ENCODE measurements around the gene KCNMA1. TPM values are rescaled to one million over a fixed set of nuclear protein-coding genes. Genes with fewer than 3 reads are reported as not detected.
A peak's percentile ranks its signal among the peaks of the same experiment; 100 is the strongest.

KCNMA1 gene
- total and polyA plus RNA-seq, 8 donors: 0.92 to 155 (median 54.3) TPM

DNA sequence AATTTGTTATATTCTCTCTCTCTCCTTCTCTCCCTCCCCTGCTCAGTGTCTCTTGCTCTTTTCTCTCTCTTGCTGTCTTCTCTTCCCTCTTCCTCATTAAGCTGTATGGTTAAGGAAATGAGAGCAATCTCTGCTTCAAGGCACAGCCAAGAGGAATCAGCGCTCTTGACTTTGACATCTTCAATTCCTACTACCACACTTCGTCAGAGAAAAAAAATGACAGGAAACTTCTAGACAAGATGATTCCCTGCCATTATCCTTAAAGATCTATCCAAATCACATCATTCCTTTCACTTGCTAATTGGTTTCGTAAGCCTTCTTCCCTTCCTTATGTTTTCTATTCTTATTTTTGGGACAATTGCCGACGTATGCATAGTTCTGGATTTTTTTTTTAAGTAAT lies 425.0 kb downstream of the KCNMA1 start:
- DNase-seq: no peak
- H3K9me3 ChIP-seq: no peaks in the 10 kb centered on the region
- H3K36me3 ChIP-seq: no peaks in the 10 kb centered on the region
- peaks cover 0 to 6% (median 0%) of the 10 kb centered on the region in 4 donors for H3K4me1 ChIP-seq
- no peak overlapping the region for H3K27ac ChIP-seq
- intact Hi-C loops (cut with DNase I; ENCODE audit: low total_unique reads): no loop called here
- no peaks in the 10 kb centered on the region for H3K27me3 ChIP-seq
- WGBS, 5 donors: 88 to 94% (median 93%) methylated on average over 5 of the region's 5 CpGs
- TF ChIP-seq POLR2A (IDR thresholded peaks at IDR 0.05) (no peak), POLR2AphosphoS5 (IDR thresholded peaks at IDR 0.05) (no peak), EP300 (IDR thresholded peaks at IDR 0.05) (no peak)
- TF ChIP-seq, protein P1, sequence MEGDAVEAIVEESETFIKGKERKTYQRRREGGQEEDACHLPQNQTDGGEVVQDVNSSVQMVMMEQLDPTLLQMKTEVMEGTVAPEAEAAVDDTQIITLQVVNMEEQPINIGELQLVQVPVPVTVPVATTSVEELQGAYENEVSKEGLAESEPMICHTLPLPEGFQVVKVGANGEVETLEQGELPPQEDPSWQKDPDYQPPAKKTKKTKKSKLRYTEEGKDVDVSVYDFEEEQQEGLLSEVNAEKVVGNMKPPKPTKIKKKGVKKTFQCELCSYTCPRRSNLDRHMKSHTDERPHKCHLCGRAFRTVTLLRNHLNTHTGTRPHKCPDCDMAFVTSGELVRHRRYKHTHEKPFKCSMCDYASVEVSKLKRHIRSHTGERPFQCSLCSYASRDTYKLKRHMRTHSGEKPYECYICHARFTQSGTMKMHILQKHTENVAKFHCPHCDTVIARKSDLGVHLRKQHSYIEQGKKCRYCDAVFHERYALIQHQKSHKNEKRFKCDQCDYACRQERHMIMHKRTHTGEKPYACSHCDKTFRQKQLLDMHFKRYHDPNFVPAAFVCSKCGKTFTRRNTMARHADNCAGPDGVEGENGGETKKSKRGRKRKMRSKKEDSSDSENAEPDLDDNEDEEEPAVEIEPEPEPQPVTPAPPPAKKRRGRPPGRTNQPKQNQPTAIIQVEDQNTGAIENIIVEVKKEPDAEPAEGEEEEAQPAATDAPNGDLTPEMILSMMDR (IDR thresholded peaks at IDR 0.05): no peak
- H3K4me3 ChIP-seq: no peak overlapping the region

DNA sequence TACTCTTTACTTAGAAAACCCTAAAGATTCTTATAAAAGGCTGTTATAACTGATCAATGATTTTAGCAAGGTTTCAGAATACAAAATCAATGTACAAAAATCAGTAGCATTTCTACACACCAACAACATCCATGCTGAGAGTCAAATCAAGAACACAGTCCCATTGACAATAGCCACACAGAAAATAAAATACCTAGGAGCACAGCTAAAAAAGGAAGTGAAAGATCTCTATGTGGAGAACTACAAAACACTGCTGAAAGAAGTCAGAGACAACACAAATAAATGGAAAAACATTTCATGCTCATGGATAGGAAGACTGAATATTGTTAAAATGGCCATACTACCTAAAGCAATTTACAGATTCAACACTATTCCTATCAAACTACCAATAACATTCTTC lies 427.0 kb downstream of the KCNMA1 start:
- Histone ChIP-seq H3K4me1 (peaks cover 0 to 9% (median 0%) of the 10 kb centered on the region in 4 donors), H3K36me3 (no peaks in the 10 kb centered on the region), H3K27me3 (no peaks in the 10 kb centered on the region), H3K9me3 (no peaks in the 10 kb centered on the region), H3K27ac (no peak overlapping the region), H3K4me3 (no peak overlapping the region)
- intact Hi-C loops (cut with DNase I; ENCODE audit: low total_unique reads): no loop called here
- TF ChIP-seq EP300 (IDR thresholded peaks at IDR 0.05): no peak
- TF ChIP-seq POLR2A (IDR thresholded peaks at IDR 0.05): no peak
- no peak for TF ChIP-seq POLR2AphosphoS5 (IDR thresholded peaks at IDR 0.05)
- TF ChIP-seq, protein P1 (IDR thresholded peaks at IDR 0.05): no peak
- no peak for DNase-seq

DNA sequence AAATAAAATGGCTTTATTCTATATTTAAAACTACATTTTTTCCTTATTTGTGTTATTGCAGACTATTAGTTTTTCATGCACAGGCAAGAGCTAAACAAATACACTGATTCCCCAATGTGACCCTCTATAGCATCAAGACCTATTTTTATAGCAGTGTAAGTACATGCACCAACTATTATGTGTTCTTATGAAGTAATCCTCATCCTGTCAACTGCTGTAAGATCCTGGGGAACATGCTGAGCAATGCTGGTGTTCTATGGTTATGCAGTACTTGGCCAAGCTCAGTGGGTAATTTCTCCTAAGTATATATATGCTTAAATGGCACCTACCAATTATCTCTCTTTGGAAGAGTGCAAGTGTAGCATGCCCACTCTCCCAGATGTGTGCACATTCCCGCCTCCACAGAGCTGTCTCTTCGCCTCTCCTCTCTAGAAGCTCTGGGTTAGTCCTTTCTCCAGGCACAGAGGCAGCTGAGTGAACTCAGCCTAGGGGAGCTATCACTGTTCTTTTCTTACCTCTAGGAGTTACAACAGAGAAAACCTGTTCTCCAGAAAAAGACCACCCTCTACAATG lies 428.8 kb downstream of the KCNMA1 start:
- DNase-seq: no peak
- Histone ChIP-seq H3K36me3 (no peaks in the 10 kb centered on the region), H3K4me1 (peaks cover 0 to 9% (median 0%) of the 10 kb centered on the region in 4 donors), H3K27me3 (no peaks in the 10 kb centered on the region), H3K4me3 (no peak overlapping the region), H3K27ac (no peak overlapping the region), H3K9me3 (peaks cover 0 to 7% (median 5%) of the 10 kb centered on the region in 4 donors)
- 87 to 98% (median 94%) methylated on average over 2 of the region's 2 CpGs for WGBS, 5 donors
- TF ChIP-seq, protein P1 (IDR thresholded peaks at IDR 0.05): no peak
- TF ChIP-seq POLR2AphosphoS5 (IDR thresholded peaks at IDR 0.05) (no peak), EP300 (IDR thresholded peaks at IDR 0.05) (no peak), POLR2A (IDR thresholded peaks at IDR 0.05) (no peak)
- intact Hi-C loops (cut with DNase I; ENCODE audit: low total_unique reads): no loop called here

DNA sequence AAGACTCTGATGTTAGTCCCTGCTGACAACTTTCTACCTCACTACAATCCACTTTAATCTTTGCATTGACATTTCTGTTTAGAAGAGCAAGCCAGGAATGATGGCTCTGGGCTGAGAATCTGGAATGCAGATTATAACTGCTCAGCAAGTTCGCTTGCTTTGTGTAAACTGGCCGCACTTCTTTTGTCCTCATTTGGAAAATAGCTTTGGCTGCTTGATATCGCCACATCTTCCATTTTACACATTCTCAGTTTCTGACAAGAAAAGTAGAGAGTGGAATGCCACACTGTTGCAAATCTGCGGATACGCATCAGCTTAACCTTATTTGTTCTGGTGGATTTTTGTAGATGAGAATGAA lies 429.8 kb downstream of the KCNMA1 start:
- peak in 1 of 2 donors; percentile 18 for DNase-seq
- Histone ChIP-seq H3K4me1 (peaks cover 0 to 9% (median 0%) of the 10 kb centered on the region in 4 donors), H3K4me3 (no peak overlapping the region), H3K27me3 (no peaks in the 10 kb centered on the region), H3K27ac (peak overlapping the region in 1 of 5 donors; percentile 12), H3K9me3 (peaks cover 0 to 7% (median 5%) of the 10 kb centered on the region in 4 donors), H3K36me3 (no peaks in the 10 kb centered on the region)
- intact Hi-C loops (cut with DNase I; ENCODE audit: low total_unique reads): no loop called here
- 64 to 86% (median 73%) methylated on average over 5 of the region's 5 CpGs for WGBS, 5 donors
- TF ChIP-seq, protein P1 (IDR thresholded peaks at IDR 0.05): no peak
